ENCODE results near the gene DHRS7B.

Gene DHRS7B

GRCh38 chr17:21127509-21128077 lies 829 bp downstream of the DHRS7B start:
- Histone ChIP-seq H3K27ac (ENCODE audit: poor library complexity, severe bottlenecking) (peak overlapping the region; percentile 58), H3K27me3 (ENCODE audit: insufficient read depth, poor library complexity, severe bottlenecking) (no peaks in the 10 kb centered on the region), H3K4me1 (ENCODE audit: insufficient read depth, poor library complexity, severe bottlenecking) (peaks cover 2% of the 10 kb centered on the region), H3K4me3 (ENCODE audit: severe bottlenecking) (peak overlapping the region; percentile 56), H3K36me3 (ENCODE audit: low read depth) (no peaks in the 10 kb centered on the region), H3K9me3 (ENCODE audit: severe bottlenecking) (no peaks in the 10 kb centered on the region)
- no peak for DNase-seq (ENCODE audit: low spot score)
- ATAC-seq (ENCODE audit: low read depth) = no peak
- TF ChIP-seq CTCF (IDR thresholded peaks at IDR 0.05; ENCODE audit: poor library complexity, severe bottlenecking) = no peak

DNA sequence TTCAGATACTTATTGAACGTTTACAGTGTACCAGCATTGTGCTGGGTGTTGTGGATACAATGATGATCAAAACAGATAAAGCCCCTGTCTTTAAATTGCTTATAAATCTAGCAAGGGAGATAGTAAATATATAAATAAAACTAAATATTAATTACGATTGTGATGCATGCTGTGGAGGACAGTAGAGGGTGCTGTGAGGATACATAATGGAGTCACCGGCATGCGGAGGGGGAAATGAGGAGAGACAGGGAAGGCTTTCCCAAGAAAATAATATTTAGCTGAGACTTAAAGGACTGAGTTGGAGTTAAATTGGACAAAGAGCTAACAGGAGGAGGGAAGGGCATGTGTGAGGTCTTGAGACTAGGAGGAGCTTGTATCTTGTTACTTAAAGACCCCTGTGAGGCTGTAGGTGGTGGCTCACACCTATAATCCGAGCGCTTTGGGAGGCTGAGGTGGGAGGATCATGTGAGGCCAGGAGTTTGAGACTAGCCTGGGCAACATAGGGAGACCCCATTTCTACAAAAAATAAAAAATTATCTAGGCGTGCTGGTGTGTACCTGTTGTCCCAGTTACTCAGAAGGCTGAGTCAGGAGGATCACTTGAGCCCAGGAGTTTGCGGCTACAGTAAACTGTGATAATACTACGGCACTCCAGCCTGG lies 2.4 kb downstream of the DHRS7B start:
- peak; percentile 35 for TF ChIP-seq CTCF (IDR thresholded peaks at IDR 0.05; ENCODE audit: poor library complexity, severe bottlenecking)
- no peak for ATAC-seq (ENCODE audit: low read depth)
- no peaks in the 10 kb centered on the region; the same call in 1 of the 2 replicates for H3K36me3 ChIP-seq (ENCODE audit: low read depth)
- H3K27ac ChIP-seq (ENCODE audit: poor library complexity, severe bottlenecking) = no peak overlapping the region
- peaks cover 2% of the 10 kb centered on the region for H3K4me1 ChIP-seq (ENCODE audit: insufficient read depth, poor library complexity, severe bottlenecking)
- H3K27me3 ChIP-seq (ENCODE audit: insufficient read depth, poor library complexity, severe bottlenecking) = no peaks in the 10 kb centered on the region
- no peaks in the 10 kb centered on the region for H3K9me3 ChIP-seq (ENCODE audit: severe bottlenecking)
- H3K4me3 ChIP-seq (ENCODE audit: severe bottlenecking) = no peak overlapping the region
- no peak for DNase-seq (ENCODE audit: low spot score)

DNA sequence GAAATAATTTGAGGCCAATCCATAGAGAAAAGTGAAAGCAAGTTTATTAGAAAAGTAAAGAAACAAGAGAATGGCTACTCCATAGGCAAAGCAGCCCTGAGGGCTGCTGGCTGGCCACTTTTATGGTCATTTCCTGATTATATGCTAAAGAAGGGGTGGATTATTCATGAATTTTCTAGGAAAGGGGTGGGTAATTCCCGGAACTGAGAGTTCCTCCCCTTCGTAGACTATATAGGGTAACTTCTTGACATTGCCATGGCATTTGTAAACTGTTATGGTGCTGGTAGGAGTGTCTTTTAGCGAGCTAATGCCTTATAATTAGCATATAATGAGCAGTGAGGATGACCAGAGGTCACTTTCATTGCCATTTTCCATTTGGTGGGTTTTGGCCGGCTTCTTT lies 4.4 kb downstream of the DHRS7B start:
- DNase-seq (ENCODE audit: low spot score) (no peak), ATAC-seq (ENCODE audit: low read depth) (no peak)
- Histone ChIP-seq H3K36me3 (ENCODE audit: low read depth) (peaks cover 4% of the 10 kb centered on the region; the same call in 1 of the 2 replicates), H3K27me3 (ENCODE audit: insufficient read depth, poor library complexity, severe bottlenecking) (no peaks in the 10 kb centered on the region), H3K4me3 (ENCODE audit: severe bottlenecking) (no peak overlapping the region), H3K4me1 (ENCODE audit: insufficient read depth, poor library complexity, severe bottlenecking) (peaks cover 2% of the 10 kb centered on the region), H3K27ac (ENCODE audit: poor library complexity, severe bottlenecking) (no peak overlapping the region), H3K9me3 (ENCODE audit: severe bottlenecking) (peaks cover 10% of the 10 kb centered on the region)
- TF ChIP-seq CTCF (IDR thresholded peaks at IDR 0.05; ENCODE audit: poor library complexity, severe bottlenecking) = no peak

DNA sequence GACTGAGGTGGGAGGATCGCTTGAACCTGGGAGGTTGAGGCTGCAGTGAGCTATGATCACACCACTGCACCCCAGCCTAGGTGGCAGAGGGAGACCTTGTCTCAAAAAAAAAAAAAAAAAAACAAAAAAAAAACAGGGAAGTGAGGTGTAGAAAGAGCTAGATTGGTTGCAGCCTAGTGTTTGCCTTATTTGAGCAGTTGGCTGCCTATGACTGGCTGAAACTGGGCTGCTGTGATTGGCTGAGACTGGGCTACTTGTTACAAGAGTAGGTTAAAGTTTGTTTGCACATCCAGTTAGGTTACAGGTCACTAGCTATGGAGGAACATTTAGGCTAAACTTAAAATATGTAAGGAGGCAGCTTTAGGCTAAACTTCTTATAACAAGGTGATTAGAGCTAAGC lies 5.7 kb downstream of the DHRS7B start:
- Histone ChIP-seq H3K4me1 (ENCODE audit: insufficient read depth, poor library complexity, severe bottlenecking) (no peaks in the 10 kb centered on the region), H3K36me3 (ENCODE audit: low read depth) (peaks cover 4% of the 10 kb centered on the region; the same call in 1 of the 2 replicates), H3K27ac (ENCODE audit: poor library complexity, severe bottlenecking) (no peak overlapping the region), H3K4me3 (ENCODE audit: severe bottlenecking) (no peak overlapping the region), H3K27me3 (ENCODE audit: insufficient read depth, poor library complexity, severe bottlenecking) (no peaks in the 10 kb centered on the region), H3K9me3 (ENCODE audit: severe bottlenecking) (peaks cover 15% of the 10 kb centered on the region)
- TF ChIP-seq CTCF (IDR thresholded peaks at IDR 0.05; ENCODE audit: poor library complexity, severe bottlenecking) = no peak
- DNase-seq (ENCODE audit: low spot score) = no peak
- no peak for ATAC-seq (ENCODE audit: low read depth)

DNA sequence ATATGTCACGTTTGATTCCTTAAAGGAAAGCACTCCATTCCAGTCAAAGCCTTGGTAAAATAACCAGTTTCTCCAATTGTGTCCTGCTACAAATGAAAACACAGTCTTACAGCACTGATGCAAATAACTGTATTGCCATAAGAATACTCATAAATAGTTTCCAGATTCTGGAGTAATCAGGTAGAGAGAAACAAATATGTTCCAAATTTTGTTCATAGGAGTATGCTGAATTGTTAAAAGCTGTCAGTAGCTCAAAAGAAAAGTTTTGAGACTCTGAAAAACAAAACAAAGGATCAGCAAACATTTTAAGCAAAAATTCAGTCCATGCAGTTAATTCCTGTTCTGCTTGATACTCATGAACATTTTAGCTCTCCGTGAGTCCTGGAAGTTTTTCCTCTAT lies 7.8 kb downstream of the DHRS7B start:
- DNase-seq (ENCODE audit: low spot score) (no peak), ATAC-seq (ENCODE audit: low read depth) (no peak)
- H3K27ac ChIP-seq (ENCODE audit: poor library complexity, severe bottlenecking) = no peak overlapping the region
- H3K4me1 ChIP-seq (ENCODE audit: insufficient read depth, poor library complexity, severe bottlenecking) = no peaks in the 10 kb centered on the region
- no peak for TF ChIP-seq CTCF (IDR thresholded peaks at IDR 0.05; ENCODE audit: poor library complexity, severe bottlenecking)
- H3K9me3 ChIP-seq (ENCODE audit: severe bottlenecking) = peaks cover 21% of the 10 kb centered on the region
- H3K36me3 ChIP-seq (ENCODE audit: low read depth) = peaks cover 4% of the 10 kb centered on the region; the same call in 1 of the 2 replicates
- H3K4me3 ChIP-seq (ENCODE audit: severe bottlenecking) = no peak overlapping the region
- no peaks in the 10 kb centered on the region for H3K27me3 ChIP-seq (ENCODE audit: insufficient read depth, poor library complexity, severe bottlenecking)

Measured in RWPE2 (cell line).